Common myeloid progenitor, CD34-positive (primary cell): Measurements from ENCODE around the gene FREM3. TPM values are rescaled to one million over a fixed set of nuclear protein-coding genes. Genes with fewer than 3 reads are reported as not detected.
A peak's percentile ranks its signal among the peaks of the same experiment; 100 is the strongest.
"Not testable (repeated sequence)": the region's sequence is repeated elsewhere in the genome, so short reads cannot be mapped to it uniquely, and the experiment has no call there.

Experiments
- CTCF ChIA-PET: fragments of 350-600 bp; sonication (Branson Sonifier 250); formaldehyde crosslinking; loops from one replicate; lab custom pipeline; 2021; ENCODE audit warnings: antibody characterized with exemption; lab: Charles Lee
- POLR2A ChIA-PET: fragments of 350-600 bp; sonication (Branson Sonifier 250); formaldehyde crosslinking; loops from one replicate; lab custom pipeline; 2021; ENCODE audit warnings: antibody characterized with exemption; lab: Charles Lee
- DNase-seq, 3 donors: peaks; one replicate each; pipeline versions ENCODE4 v3.0.0 to v3.0.0-alpha.2; 2013
- H3K27ac ChIP-seq, 2 experiments: 1 replicate in 1 of 2; 2 replicates in 1 of 2; pipeline ENCODE4 v1.7.0; 2013; ENCODE audit warnings: inconsistent platforms in 2 of 2, low read length in 2 of 2, mild to moderate bottlenecking in 2 of 2, low read depth in 1 of 2, moderate library complexity in 1 of 2; ENCODE audit not compliant: severe bottlenecking in 2 of 2, insufficient read depth in 1 of 2, poor library complexity in 1 of 2
- H3K27me3 ChIP-seq, 5 experiments: replicated peaks in 2 of 5; 1 replicate in 3 of 5; 2 replicates in 2 of 5; pipeline versions ENCODE4 v1.6.1 to v1.7.0; 2013; ENCODE audit warnings: low read length in 4 of 5, mild to moderate bottlenecking in 2 of 5, moderate library complexity in 2 of 5, inconsistent platforms in 1 of 5; ENCODE audit not compliant: insufficient read depth in 5 of 5, control insufficient read depth in 4 of 5
- H3K36me3 ChIP-seq, 4 experiments: 1 replicate in 2 of 4; 2 replicates in 2 of 4; pipeline versions ENCODE4 v1.6.1 to v1.7.0; 2013; ENCODE audit warnings: low read length in 3 of 4, control low read depth in 1 of 4, mild to moderate bottlenecking in 1 of 4; ENCODE audit not compliant: control insufficient read depth in 4 of 4, insufficient read depth in 4 of 4
- H3K4me1 ChIP-seq, 4 experiments: 1 replicate in 3 of 4; 2 replicates in 1 of 4; pipeline versions ENCODE4 v1.6.1 to v1.7.1; 2013; ENCODE audit warnings: low read length in 3 of 4, mild to moderate bottlenecking in 3 of 4, control low read depth in 1 of 4, inconsistent platforms in 1 of 4, moderate library complexity in 1 of 4; ENCODE audit not compliant: control insufficient read depth in 4 of 4, insufficient read depth in 4 of 4; ENCODE audit errors: control extremely low read depth in 1 of 4
- H3K4me3 ChIP-seq, 7 experiments: 1 replicate in 4 of 7; 2 replicates in 3 of 7; pipeline versions ENCODE4 v1.5.1 to v1.7.0; 2013; ENCODE audit warnings: mild to moderate bottlenecking in 7 of 7, low read length in 6 of 7, moderate library complexity in 6 of 7, inconsistent platforms in 2 of 7, low read depth in 2 of 7, control low read depth in 1 of 7; ENCODE audit not compliant: insufficient read depth in 4 of 7, control insufficient read depth in 1 of 7; ENCODE audit errors: extremely low read depth in 1 of 7
- H3K9me3 ChIP-seq, 5 experiments: 1 replicate in 4 of 5; 2 replicates in 1 of 5; pipeline versions ENCODE4 v1.6.1 to v1.7.1; 2013; ENCODE audit warnings: low read length in 4 of 5, mild to moderate bottlenecking in 2 of 5, inconsistent platforms in 1 of 5, low read depth in 1 of 5, moderate library complexity in 1 of 5; ENCODE audit not compliant: control insufficient read depth in 4 of 5, insufficient read depth in 2 of 5; ENCODE audit errors: control extremely low read depth in 1 of 5
- WGBS: methylation state at CpG from one replicate; pipeline ENCODE4 v1.1.5; 2013; ENCODE audit not compliant: insufficient coverage; 5-methylcytosine and 5-hydroxymethylcytosine counted together
- polyA plus RNA-seq: library from polyadenylated mRNA; unstranded; fragments of 120-200 nt; gene quantifications from one replicate; pipeline ENCODE4 v1.2.1, GENCODE V29; 2013

The FREM3 gene
- 0.24 TPM for polyA plus RNA-seq

DNA sequence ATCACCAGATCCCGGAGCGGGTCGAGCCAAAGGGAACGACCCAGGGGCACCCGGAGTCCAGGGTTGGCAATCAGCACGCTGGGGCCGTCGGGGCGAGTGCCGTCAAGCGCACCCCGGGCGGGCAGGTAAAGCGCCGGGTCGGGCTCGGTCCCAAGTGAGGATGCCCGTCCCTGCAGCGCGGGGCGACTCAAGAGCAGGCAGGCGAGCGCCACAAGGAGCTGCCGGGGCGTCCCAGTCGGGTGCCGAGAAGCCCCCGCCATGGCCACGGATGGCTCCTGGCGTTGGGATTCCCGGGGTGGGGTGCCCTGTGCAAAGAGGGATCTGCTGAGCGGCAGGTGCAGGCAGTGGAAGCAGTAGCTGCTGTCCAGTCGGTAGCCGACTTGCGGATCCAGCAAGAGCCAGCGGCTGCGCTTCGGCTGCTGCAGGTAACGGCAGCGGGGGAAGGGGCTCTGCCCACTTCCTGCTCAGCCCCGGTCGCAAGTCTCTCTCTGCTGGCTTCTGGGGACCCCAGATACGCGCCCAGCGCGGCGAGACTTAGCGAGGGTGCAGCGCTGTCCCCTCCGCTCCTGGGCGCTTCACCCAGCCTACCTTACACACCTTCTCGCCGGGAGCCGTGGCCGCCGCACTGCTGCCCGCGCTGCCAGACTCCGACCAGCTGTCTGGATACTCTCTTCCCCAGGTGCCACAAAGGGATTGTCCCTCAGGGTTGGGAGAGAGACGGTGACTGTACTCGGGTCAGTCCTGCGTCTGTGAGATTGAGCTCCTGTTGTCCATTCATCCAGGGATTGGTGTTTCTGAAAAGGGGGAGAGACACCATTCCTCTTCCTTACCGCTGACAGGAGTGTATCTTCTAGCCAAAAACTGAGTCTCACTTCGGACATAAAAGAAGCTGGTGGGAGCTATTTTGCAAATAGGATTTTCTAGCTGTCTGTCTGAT is at the start of gene FREM3:
FREM3 (minus strand) TSS at position 260 of the 937 bp plus-strand sequence; CDS start at position 260, 0 bp downstream.
- WGBS: under 1% methylated on average over 58 of the region's 64 CpGs
- ChIA-PET CTCF (interaction anchor here (2.0 kb wide), 1 partner anchor 141 kb away, joined by 8 read pairs; no protein-coding TSS in a partner anchor), POLR2A (no interaction called here)

DNA sequence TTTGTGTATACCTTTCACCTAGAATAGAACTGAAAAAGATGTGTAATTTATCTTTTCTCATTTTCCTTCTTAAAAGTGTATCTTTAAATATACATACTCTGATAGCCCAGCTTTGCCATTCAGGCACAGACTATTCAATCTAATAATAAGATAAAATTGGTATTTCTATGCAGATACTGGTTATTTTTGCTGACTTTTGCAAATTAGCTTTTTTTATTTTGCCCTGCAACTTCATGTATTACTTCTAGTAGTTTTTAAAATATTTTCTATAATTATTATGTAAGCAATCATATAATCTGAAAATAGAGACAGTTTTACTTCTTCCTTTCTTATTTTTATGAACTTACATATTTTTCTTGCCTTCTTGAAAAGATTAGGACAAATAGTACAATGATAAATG is 45.4 kb upstream of the FREM3 start:
- H3K36me3 ChIP-seq: no peaks in the 10 kb centered on the region
- H3K4me1 ChIP-seq: no peaks in the 10 kb centered on the region
- no peak overlapping the region for H3K4me3 ChIP-seq
- H3K27me3 ChIP-seq: no peaks in the 10 kb centered on the region
- DNase-seq: no peak
- CTCF ChIA-PET: no interaction called here
- POLR2A ChIA-PET: no interaction called here
- H3K9me3 ChIP-seq: no peaks in the 10 kb centered on the region
- H3K27ac ChIP-seq: no peak overlapping the region

More for the DNA sequence above, at the start of gene FREM3:
- Histone ChIP-seq H3K36me3 (no peaks in the 10 kb centered on the region), H3K4me1 (peaks cover 6 to 24% (median 21%) of the 10 kb centered on the region in 4 experiments), H3K4me3 (peak within 1 kb of the TSS; percentile 38 to 81 (median 65)), H3K9me3 (no peaks in the 10 kb centered on the region), H3K27ac (no peak within 1 kb of the TSS), H3K27me3 (peaks cover 0 to 26% (median 0%) of the 10 kb centered on the region in 5 experiments)
- peak; percentile 15 to 86 (median 78) for DNase-seq

DNA sequence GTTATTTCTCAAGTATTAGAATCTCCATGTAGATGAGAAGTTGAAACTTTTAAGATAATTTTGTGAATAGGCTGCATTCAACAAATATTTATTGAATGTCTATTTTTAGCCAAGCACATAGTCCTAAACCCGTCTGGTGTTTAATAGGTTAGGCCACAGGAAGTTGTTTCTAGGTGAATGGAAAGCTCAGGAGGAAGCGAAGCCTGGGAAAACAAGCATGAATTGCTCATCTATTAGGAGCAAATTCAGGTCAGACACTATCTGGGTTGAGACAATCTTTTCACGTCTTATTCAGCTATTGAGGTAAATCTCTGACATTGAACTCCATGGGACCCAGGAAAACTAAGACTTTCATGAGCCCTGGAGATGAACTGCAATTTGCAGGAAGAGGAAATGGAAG is 43.1 kb upstream of the FREM3 start:
- CTCF ChIA-PET: no interaction called here
- H3K36me3 ChIP-seq: no peaks in the 10 kb centered on the region
- H3K27ac ChIP-seq: no peak overlapping the region
- 100% methylated on average over 3 of the region's 3 CpGs for WGBS
- H3K4me3 ChIP-seq: no peak overlapping the region
- POLR2A ChIA-PET: no interaction called here
- H3K9me3 ChIP-seq: no peaks in the 10 kb centered on the region
- H3K4me1 ChIP-seq: no peaks in the 10 kb centered on the region
- no peak for DNase-seq
- H3K27me3 ChIP-seq: no peaks in the 10 kb centered on the region

DNA sequence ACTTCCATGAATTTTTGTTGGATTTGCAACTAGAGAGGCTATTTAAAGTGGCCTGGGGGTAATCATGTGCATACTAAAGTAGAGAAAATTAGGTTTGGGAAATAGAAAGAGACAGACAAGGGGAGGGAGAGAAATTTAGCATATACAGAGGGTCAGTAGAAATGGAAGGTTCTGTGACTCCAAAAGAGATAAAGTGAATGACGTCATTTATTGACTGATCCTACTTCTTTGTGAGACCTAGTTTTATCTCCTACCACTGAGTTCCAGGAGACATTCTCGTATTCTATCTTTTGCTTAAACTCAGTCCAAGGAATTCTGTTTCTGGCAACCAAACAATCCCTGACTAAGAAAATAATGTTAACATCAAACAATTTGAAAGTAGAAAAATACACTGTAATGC is 42.4 kb upstream of the FREM3 start:
- no CpG with 5 or more reads among the region's 2 CpGs for WGBS
- CTCF ChIA-PET: no interaction called here
- Histone ChIP-seq H3K4me1 (no peaks in the 10 kb centered on the region), H3K27ac (no peak overlapping the region), H3K36me3 (no peaks in the 10 kb centered on the region), H3K27me3 (no peaks in the 10 kb centered on the region), H3K9me3 (no peaks in the 10 kb centered on the region), H3K4me3 (no peak overlapping the region)
- DNase-seq: no peak
- POLR2A ChIA-PET: no interaction called here

DNA sequence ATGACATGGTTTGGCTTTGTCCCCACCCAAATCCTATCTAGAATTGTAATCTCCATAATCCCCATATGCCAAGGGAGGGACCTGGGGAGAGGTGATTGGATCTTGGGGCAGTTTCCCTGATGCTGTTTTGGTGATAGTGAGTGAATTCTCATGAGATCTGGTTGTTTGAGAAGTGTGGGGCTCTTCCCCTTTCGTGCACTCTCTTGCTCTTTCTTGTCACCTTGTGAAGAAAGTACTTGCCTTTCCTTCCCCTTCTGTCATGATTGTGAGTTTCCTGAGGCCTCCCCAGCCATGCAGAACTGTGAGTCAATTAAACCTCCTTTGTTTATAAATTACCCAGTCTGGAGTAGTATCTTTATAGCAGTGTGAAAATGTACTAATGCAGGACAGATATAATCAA is 36.4 kb upstream of the FREM3 start:
- ChIA-PET CTCF (interaction anchor here (1.3 to 1.5 kb wide), 2 partner anchors 14 to 15 kb away, joined by 3 to 6 read pairs; no protein-coding TSS in a partner anchor), POLR2A (no interaction called here)
- WGBS: no CpG with 5 or more reads among the region's 1 CpG
- no peak overlapping the region for H3K27ac ChIP-seq
- H3K9me3 ChIP-seq: peaks cover 0 to 2% (median 0%) of the 10 kb centered on the region in 5 experiments
- H3K27me3 ChIP-seq: no peaks in the 10 kb centered on the region
- H3K4me1 ChIP-seq: peaks cover 5 to 9% (median 8%) of the 10 kb centered on the region in 4 experiments
- no peaks in the 10 kb centered on the region for H3K36me3 ChIP-seq
- DNase-seq: peak in 2 of 3 donors; percentile 66 to 79
- no peak overlapping the region for H3K4me3 ChIP-seq

DNA sequence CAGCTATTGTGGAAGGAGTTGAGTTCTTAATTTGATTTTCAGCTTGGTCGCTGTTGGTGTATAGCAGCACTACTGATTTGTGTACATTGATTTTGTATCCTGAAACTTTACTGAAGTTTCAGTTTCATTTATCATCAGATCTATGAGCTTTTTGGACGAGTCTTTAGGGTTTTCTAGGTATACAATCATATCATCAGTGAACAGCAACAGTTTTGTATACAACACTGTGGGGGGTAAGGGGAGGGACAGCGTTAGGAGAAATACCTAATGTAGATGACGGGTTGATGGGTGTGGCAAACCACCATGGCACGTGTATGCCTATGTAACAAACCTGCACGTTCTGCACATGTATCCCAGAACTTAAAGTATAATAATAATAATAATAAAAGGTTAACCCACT is 35.6 kb upstream of the FREM3 start:
- H3K4me3 ChIP-seq, H3K36me3 ChIP-seq, H3K27ac ChIP-seq, DNase-seq, H3K27me3 ChIP-seq, POLR2A ChIA-PET, H3K9me3 ChIP-seq, H3K4me1 ChIP-seq: not testable (repeated sequence)
- WGBS: no CpG with 5 or more reads among the region's 6 CpGs
- CTCF ChIA-PET: interaction anchor here (1.3 to 1.5 kb wide), 2 partner anchors 13 to 16 kb away, joined by 3 to 6 read pairs; no protein-coding TSS in a partner anchor

DNA sequence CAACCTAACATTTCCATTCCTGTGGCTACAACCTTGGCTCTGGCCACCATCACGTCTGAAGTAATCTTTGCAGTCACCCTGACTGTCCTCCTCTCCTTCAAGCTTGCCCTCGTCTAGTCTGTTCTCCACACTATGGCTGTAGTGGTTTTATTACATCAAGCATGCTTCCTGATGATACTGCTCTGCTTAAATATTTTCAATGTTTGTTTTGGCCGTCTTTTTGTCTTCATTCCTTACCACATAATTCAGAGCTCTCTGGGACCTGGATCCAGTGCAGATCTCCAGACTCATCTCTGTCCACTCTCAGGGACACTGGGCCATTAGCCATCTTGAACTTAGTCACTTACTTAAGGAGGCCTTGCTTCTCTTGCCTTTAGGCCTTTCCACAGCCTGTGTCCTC is 27.7 kb upstream of the FREM3 start:
- H3K4me3 ChIP-seq: no peak overlapping the region
- no peaks in the 10 kb centered on the region for H3K27me3 ChIP-seq
- ChIA-PET POLR2A (no interaction called here), CTCF (no interaction called here)
- no peaks in the 10 kb centered on the region for H3K9me3 ChIP-seq
- H3K36me3 ChIP-seq: no peaks in the 10 kb centered on the region
- H3K27ac ChIP-seq: no peak overlapping the region
- WGBS: 34% methylated on average over 3 of the region's 3 CpGs
- peak in 1 of 3 donors; percentile 11 for DNase-seq
- H3K4me1 ChIP-seq: peaks cover 0 to 2% (median 0%) of the 10 kb centered on the region in 4 experiments
